Fibroblast of skin of scalp (primary cell): ENCODE results near the gene CD99.
"Not testable (repeated sequence)": the region's sequence is repeated elsewhere in the genome, so short reads cannot be mapped to it uniquely, and the experiment has no call there.

Experiments
- DNase-seq: peaks from one replicate; pipeline ENCODE4 v3.0.0-alpha.2; 2013

Gene CD99

GRCh38 chrX:2774776-2775175 lies 83.7 kb downstream of the CD99 start:
- DNase-seq, result no peak

- DNase-seq, result not testable (repeated sequence)
Measured at GRCh38 chrX:2780472-2781225, 89.6 kb downstream of the CD99 start.

- no peak for DNase-seq
Measured at GRCh38 chrX:2781226-2781571, 90.1 kb downstream of the CD99 start.

GRCh38 chrX:2781698-2782097 lies 90.6 kb downstream of the CD99 start:
- no peak for DNase-seq

GRCh38 chrX:2782171-2782570 lies 91.1 kb downstream of the CD99 start:
- DNase-seq, result no peak

GRCh38 chrX:2782778-2783177 lies 91.7 kb downstream of the CD99 start:
- no peak for DNase-seq

- DNase-seq, result no peak
Measured at GRCh38 chrX:2784026-2784425, 92.9 kb downstream of the CD99 start.

GRCh38 chrX:2785538-2785937 lies 94.4 kb downstream of the CD99 start:
- no peak for DNase-seq

- DNase-seq, result no peak
Measured at GRCh38 chrX:2788980-2789379, 97.9 kb downstream of the CD99 start.

- no peak for DNase-seq
Measured at GRCh38 chrX:2789569-2789968, 98.5 kb downstream of the CD99 start.
